ENCODE results near the gene MYO1G. TPM values are rescaled to one million over a fixed set of nuclear protein-coding genes. Genes with fewer than 3 reads are reported as not detected.
A peak's percentile ranks its signal among the peaks of the same experiment; 100 is the strongest.

MYO1G gene
- polyA plus RNA-seq, 2 of the 4 experiments (the other 2 are of a cell fraction): 0.06 TPM; not detected in 1

GRCh38 chr7:44914992-44915607, 63.7 kb downstream of the MYO1G start (continued):
- TF ChIP-seq MAFK (IDR thresholded peaks at IDR 0.05; ENCODE audit: partially characterized antibody) (no peak), EHMT2 (IDR thresholded peaks at IDR 0.05; ENCODE audit: low read depth) (no peak), RCOR1 (IDR thresholded peaks at IDR 0.05; ENCODE audit: low read depth, low read length) (no peak), JUN (IDR thresholded peaks at IDR 0.05) (no peak), POLR2A (IDR thresholded peaks at IDR 0.05; ENCODE audit: low read length) (no peak), HEYL (CRISPR knock-in tag; IDR thresholded peaks at IDR 0.05) (no peak), CHD4 (IDR thresholded peaks at IDR 0.05; ENCODE audit: borderline replicate concordance) (no peak), NFE2L2 (conservative IDR thresholded peaks at IDR 0.05; ENCODE audit: low read length) (no peak), ESRRA (IDR thresholded peaks at IDR 0.05; ENCODE audit: borderline replicate concordance, low read length) (no peak)

DNA sequence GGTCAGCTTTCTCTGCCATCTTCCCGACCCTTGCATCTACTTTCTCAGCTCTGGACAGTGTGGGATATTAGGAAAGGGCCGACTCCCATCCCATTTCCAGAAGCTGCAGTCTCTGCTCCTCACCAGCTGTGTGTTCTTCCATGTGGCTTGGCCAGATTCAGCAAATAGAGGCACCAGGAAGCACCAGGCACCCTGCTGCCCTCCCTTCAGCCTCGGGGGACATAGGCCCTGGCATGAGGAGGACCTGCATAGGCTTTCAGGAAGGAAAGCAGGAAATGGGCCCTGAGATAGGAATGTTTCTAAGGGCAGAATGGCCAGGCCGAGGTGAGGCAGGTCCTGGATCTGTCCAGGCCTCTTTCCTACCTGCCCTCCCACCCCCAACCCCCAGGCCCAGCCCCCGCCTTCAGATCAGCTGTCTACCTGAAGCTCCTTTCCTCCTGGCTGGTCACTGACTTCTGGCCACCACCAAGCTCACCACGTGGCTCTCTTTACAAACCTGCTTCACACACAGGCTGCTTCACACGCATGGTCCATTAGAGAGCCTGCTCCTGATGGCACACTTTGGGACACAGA, 66.0 kb downstream of the MYO1G start:
- ChIA-PET POLR2A (interaction anchor here (0.7 kb wide), 1 partner anchor 87 kb away, joined by 3 read pairs; no protein-coding TSS in a partner anchor), CTCF (interaction anchor here (1.1 to 1.5 kb wide), 4 partner anchors 9 to 16 kb away, joined by 3 to 4 read pairs (median 3); no protein-coding TSS in a partner anchor)
- WGBS (ENCODE audit: missing lambda C conversion rate): 45% methylated on average over 6 of the region's 7 CpGs
- DNase-seq (ENCODE audit: low read depth in 1 of 2, low spot score in 1 of 2) (peak in 1 of 2 experiments; percentile 23), FAIRE-seq (no peak), ATAC-seq (peak; percentile 38 to 66; a peak in 4 of 6 replicates)
- no peak overlapping the region for H3K4me3 ChIP-seq
- no peaks in the 10 kb centered on the region for H3K9me3 ChIP-seq
- H3K27ac ChIP-seq: peak overlapping the region in 1 of 2 experiments; percentile 8; a peak in 2 of 6 replicates
- no peak overlapping the region for H3K4me2 ChIP-seq
- no peak for TF ChIP-seq RAD21 (conservative IDR thresholded peaks at IDR 0.05 in 1 of 2, IDR thresholded peaks at IDR 0.05 in 1 of 2)
- no peak for TF ChIP-seq POLR2A (IDR thresholded peaks at IDR 0.05; ENCODE audit: low read length)
- TF ChIP-seq, protein P1, sequence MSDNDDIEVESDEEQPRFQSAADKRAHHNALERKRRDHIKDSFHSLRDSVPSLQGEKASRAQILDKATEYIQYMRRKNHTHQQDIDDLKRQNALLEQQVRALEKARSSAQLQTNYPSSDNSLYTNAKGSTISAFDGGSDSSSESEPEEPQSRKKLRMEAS (IDR thresholded peaks at IDR 0.05): no peak
- TF ChIP-seq CEBPB (IDR thresholded peaks at IDR 0.05): no peak
- TF ChIP-seq KDM1A (IDR thresholded peaks at IDR 0.05; ENCODE audit: low read depth): no peak
- TF ChIP-seq GATA3 (IDR thresholded peaks at IDR 0.05; ENCODE audit: borderline replicate concordance): no peak
- no peak for TF ChIP-seq RFX5 (IDR thresholded peaks at IDR 0.05)
- TF ChIP-seq, protein P2, sequence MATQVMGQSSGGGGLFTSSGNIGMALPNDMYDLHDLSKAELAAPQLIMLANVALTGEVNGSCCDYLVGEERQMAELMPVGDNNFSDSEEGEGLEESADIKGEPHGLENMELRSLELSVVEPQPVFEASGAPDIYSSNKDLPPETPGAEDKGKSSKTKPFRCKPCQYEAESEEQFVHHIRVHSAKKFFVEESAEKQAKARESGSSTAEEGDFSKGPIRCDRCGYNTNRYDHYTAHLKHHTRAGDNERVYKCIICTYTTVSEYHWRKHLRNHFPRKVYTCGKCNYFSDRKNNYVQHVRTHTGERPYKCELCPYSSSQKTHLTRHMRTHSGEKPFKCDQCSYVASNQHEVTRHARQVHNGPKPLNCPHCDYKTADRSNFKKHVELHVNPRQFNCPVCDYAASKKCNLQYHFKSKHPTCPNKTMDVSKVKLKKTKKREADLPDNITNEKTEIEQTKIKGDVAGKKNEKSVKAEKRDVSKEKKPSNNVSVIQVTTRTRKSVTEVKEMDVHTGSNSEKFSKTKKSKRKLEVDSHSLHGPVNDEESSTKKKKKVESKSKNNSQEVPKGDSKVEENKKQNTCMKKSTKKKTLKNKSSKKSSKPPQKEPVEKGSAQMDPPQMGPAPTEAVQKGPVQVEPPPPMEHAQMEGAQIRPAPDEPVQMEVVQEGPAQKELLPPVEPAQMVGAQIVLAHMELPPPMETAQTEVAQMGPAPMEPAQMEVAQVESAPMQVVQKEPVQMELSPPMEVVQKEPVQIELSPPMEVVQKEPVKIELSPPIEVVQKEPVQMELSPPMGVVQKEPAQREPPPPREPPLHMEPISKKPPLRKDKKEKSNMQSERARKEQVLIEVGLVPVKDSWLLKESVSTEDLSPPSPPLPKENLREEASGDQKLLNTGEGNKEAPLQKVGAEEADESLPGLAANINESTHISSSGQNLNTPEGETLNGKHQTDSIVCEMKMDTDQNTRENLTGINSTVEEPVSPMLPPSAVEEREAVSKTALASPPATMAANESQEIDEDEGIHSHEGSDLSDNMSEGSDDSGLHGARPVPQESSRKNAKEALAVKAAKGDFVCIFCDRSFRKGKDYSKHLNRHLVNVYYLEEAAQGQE (IDR thresholded peaks at IDR 0.05): no peak
- no peak for TF ChIP-seq FOXS1 (CRISPR knock-in tag; IDR thresholded peaks at IDR 0.05)
- no peak for TF ChIP-seq JUNB (IDR thresholded peaks at IDR 0.05)
- TF ChIP-seq ZNF302 (CRISPR knock-in tag; IDR thresholded peaks at IDR 0.05): no peak
- TF ChIP-seq E2F6 (IDR thresholded peaks at IDR 0.05; ENCODE audit: borderline replicate concordance, low read depth): no peak
- TF ChIP-seq EHF (CRISPR knock-in tag; IDR thresholded peaks at IDR 0.05): no peak
- no peak for TF ChIP-seq ZSCAN20 (CRISPR knock-in tag; IDR thresholded peaks at IDR 0.05)
- peaks cover 6% of the 10 kb centered on the region; the same call in 1 of the 3 replicates for H3K4me1 ChIP-seq

Other genes starting within 250 kb of the MYO1G start
- 4.3 and 6.9 TPM in 2 replicates for gene ZMIZ2, start 230.2 kb downstream of the MYO1G start, polyA plus RNA-seq (2011; rRNA removed)
- 21.7 to 24.5 TPM (median 23.9 TPM) in 3 replicates for gene ZMIZ2, start 230.2 kb downstream of the MYO1G start, polyA plus RNA-seq (2017; fragmentation: RNase III; extraction: RNeasy Plus Mini Kit Qiagen cat#74134 plus additional on column Dnase treatment)
- gene PPIA, start 182.3 kb downstream of the MYO1G start, polyA plus RNA-seq (2011; rRNA removed): 5,366 and 6,016 TPM in 2 replicates
- gene PPIA, start 182.3 kb downstream of the MYO1G start, polyA plus RNA-seq (2017; fragmentation: RNase III; extraction: RNeasy Plus Mini Kit Qiagen cat#74134 plus additional on column Dnase treatment): 6,452 to 7,028 TPM (median 6,488 TPM) in 3 replicates
- gene H2AZ2, start 130.9 kb downstream of the MYO1G start, polyA plus RNA-seq (2011; rRNA removed): 239 and 262 TPM in 2 replicates
- 236 to 244 TPM (median 241 TPM) in 3 replicates for gene H2AZ2, start 130.9 kb downstream of the MYO1G start, polyA plus RNA-seq (2017; fragmentation: RNase III; extraction: RNeasy Plus Mini Kit Qiagen cat#74134 plus additional on column Dnase treatment)
- gene PURB, start 93.5 kb downstream of the MYO1G start, polyA plus RNA-seq (2011; rRNA removed): 5.7 and 6.4 TPM in 2 replicates
- gene PURB, start 93.5 kb downstream of the MYO1G start, polyA plus RNA-seq (2017; fragmentation: RNase III; extraction: RNeasy Plus Mini Kit Qiagen cat#74134 plus additional on column Dnase treatment): 10.0 to 11.6 TPM (median 10.4 TPM) in 3 replicates
- gene CCM2, start 21.2 kb upstream of the MYO1G start, polyA plus RNA-seq (2011; rRNA removed): 18.9 and 24.8 TPM in 2 replicates
- gene CCM2, start 21.2 kb upstream of the MYO1G start, polyA plus RNA-seq (2017; fragmentation: RNase III; extraction: RNeasy Plus Mini Kit Qiagen cat#74134 plus additional on column Dnase treatment): 33.3 to 38.0 TPM (median 34.6 TPM) in 3 replicates
- gene NACAD, start 110.0 kb upstream of the MYO1G start, polyA plus RNA-seq (2011; rRNA removed): 0.03 and 0.05 TPM in 2 replicates
- gene NACAD, start 110.0 kb upstream of the MYO1G start, polyA plus RNA-seq (2017; fragmentation: RNase III; extraction: RNeasy Plus Mini Kit Qiagen cat#74134 plus additional on column Dnase treatment): 0.30 to 0.43 TPM (median 0.40 TPM) in 3 replicates
- gene TBRG4, start 132.7 kb upstream of the MYO1G start, polyA plus RNA-seq (2011; rRNA removed): 100 and 135 TPM in 2 replicates
- gene TBRG4, start 132.7 kb upstream of the MYO1G start, polyA plus RNA-seq (2017; fragmentation: RNase III; extraction: RNeasy Plus Mini Kit Qiagen cat#74134 plus additional on column Dnase treatment): 82.2 to 88.8 TPM (median 86.9 TPM) in 3 replicates
- gene RAMP3, start 178.8 kb upstream of the MYO1G start, polyA plus RNA-seq (2011; rRNA removed): not detected in 2 replicates
- gene RAMP3, start 178.8 kb upstream of the MYO1G start, polyA plus RNA-seq (2017; fragmentation: RNase III; extraction: RNeasy Plus Mini Kit Qiagen cat#74134 plus additional on column Dnase treatment): not detected in 3 replicates

Data from A549 (cell line).